ENCODE measurements around the gene PBLD. TPM values are rescaled to one million over a fixed set of nuclear protein-coding genes. Genes with fewer than 3 reads are reported as not detected.

Gene PBLD
- polyA plus RNA-seq, 1 donor from 2014 or later: 6.7 TPM

DNA sequence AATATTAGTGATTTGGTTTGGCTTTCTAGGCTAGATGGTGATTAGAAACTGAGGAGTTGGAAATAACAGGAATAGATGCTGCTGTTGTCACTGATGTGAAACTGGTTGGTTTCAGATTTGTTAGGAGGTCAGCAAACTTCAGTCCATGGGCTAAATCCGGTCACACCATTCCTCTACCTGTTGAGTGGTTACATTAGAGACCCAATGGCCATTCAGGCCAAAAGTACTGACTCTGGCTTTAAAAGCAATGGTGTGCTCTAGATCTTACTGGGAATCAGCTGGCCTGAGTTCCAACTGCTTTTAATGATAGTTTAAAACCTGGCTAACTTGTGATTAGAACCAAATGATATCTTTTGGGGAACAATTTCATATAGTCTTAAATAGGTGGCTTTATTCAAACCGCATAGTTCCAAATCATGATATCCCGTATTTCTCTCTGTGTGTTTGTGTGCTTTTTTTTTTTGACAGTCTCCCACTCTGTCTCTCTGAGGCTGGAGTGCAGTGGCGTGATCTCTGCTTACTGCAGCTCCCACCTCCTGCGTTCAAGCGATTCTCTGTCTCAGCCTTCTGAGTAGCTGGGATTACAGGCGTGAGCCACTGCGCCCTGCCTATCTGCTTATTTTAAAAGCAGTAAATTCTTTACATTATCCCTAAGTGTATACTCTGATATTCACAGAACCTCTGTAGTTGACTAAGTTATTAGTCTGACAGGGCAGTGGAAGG is 7.8 kb upstream of the PBLD start:
- Histone ChIP-seq H3K4me3 (ENCODE audit: low read length) (no peak overlapping the region), H3F3A (ENCODE audit: insufficient read depth, low read length, poor library complexity, severe bottlenecking) (peaks cover 7% of the 10 kb centered on the region), H3K27ac (ENCODE audit: low read length) (no peak overlapping the region), H4K20me1 (ENCODE audit: insufficient read depth) (peaks cover 52% of the 10 kb centered on the region), H3K36me3 (ENCODE audit: insufficient read depth, low read length) (peaks cover 15% of the 10 kb centered on the region), H3K9me3 (ENCODE audit: low read length) (no peaks in the 10 kb centered on the region), H3K4me2 (ENCODE audit: low read length) (no peak overlapping the region), H3K9me2 (ENCODE audit: insufficient read depth, low read length) (no peaks in the 10 kb centered on the region), H3K79me2 (replicated peaks; ENCODE audit: insufficient read depth, low read length) (peaks cover 72% of the 10 kb centered on the region), H2AFZ (ENCODE audit: low read depth, low read length) (no peak overlapping the region), H3K9ac (ENCODE audit: low read length) (no peak overlapping the region), H3K27me3 (ENCODE audit: insufficient read depth, low read depth, low read length) (no peaks in the 10 kb centered on the region)
- TF ChIP-seq MXI1 (conservative IDR thresholded peaks at IDR 0.05; ENCODE audit: poor library complexity, severe bottlenecking) (no peak), TAF1 (IDR thresholded peaks at IDR 0.05; ENCODE audit: low read depth) (no peak), RAD21 (conservative IDR thresholded peaks at IDR 0.05) (no peak), EP300 (conservative IDR thresholded peaks at IDR 0.05; ENCODE audit: poor library complexity, severe bottlenecking) (no peak), POLR2AphosphoS5 (IDR thresholded peaks at IDR 0.05) (no peak), EZH2 (IDR thresholded peaks at IDR 0.05; ENCODE audit: borderline replicate concordance, insufficient read depth, low read length, poor library complexity, severe bottlenecking) (no peak), SMC3 (conservative IDR thresholded peaks at IDR 0.05; ENCODE audit: poor library complexity) (no peak)
- TF ChIP-seq, protein P1, sequence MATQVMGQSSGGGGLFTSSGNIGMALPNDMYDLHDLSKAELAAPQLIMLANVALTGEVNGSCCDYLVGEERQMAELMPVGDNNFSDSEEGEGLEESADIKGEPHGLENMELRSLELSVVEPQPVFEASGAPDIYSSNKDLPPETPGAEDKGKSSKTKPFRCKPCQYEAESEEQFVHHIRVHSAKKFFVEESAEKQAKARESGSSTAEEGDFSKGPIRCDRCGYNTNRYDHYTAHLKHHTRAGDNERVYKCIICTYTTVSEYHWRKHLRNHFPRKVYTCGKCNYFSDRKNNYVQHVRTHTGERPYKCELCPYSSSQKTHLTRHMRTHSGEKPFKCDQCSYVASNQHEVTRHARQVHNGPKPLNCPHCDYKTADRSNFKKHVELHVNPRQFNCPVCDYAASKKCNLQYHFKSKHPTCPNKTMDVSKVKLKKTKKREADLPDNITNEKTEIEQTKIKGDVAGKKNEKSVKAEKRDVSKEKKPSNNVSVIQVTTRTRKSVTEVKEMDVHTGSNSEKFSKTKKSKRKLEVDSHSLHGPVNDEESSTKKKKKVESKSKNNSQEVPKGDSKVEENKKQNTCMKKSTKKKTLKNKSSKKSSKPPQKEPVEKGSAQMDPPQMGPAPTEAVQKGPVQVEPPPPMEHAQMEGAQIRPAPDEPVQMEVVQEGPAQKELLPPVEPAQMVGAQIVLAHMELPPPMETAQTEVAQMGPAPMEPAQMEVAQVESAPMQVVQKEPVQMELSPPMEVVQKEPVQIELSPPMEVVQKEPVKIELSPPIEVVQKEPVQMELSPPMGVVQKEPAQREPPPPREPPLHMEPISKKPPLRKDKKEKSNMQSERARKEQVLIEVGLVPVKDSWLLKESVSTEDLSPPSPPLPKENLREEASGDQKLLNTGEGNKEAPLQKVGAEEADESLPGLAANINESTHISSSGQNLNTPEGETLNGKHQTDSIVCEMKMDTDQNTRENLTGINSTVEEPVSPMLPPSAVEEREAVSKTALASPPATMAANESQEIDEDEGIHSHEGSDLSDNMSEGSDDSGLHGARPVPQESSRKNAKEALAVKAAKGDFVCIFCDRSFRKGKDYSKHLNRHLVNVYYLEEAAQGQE (IDR thresholded peaks at IDR 0.05; ENCODE audit: borderline replicate concordance): no peak
- TF ChIP-seq, protein P2, sequence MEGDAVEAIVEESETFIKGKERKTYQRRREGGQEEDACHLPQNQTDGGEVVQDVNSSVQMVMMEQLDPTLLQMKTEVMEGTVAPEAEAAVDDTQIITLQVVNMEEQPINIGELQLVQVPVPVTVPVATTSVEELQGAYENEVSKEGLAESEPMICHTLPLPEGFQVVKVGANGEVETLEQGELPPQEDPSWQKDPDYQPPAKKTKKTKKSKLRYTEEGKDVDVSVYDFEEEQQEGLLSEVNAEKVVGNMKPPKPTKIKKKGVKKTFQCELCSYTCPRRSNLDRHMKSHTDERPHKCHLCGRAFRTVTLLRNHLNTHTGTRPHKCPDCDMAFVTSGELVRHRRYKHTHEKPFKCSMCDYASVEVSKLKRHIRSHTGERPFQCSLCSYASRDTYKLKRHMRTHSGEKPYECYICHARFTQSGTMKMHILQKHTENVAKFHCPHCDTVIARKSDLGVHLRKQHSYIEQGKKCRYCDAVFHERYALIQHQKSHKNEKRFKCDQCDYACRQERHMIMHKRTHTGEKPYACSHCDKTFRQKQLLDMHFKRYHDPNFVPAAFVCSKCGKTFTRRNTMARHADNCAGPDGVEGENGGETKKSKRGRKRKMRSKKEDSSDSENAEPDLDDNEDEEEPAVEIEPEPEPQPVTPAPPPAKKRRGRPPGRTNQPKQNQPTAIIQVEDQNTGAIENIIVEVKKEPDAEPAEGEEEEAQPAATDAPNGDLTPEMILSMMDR (IDR thresholded peaks at IDR 0.05; ENCODE audit: poor library complexity, severe bottlenecking): no peak

DNA sequence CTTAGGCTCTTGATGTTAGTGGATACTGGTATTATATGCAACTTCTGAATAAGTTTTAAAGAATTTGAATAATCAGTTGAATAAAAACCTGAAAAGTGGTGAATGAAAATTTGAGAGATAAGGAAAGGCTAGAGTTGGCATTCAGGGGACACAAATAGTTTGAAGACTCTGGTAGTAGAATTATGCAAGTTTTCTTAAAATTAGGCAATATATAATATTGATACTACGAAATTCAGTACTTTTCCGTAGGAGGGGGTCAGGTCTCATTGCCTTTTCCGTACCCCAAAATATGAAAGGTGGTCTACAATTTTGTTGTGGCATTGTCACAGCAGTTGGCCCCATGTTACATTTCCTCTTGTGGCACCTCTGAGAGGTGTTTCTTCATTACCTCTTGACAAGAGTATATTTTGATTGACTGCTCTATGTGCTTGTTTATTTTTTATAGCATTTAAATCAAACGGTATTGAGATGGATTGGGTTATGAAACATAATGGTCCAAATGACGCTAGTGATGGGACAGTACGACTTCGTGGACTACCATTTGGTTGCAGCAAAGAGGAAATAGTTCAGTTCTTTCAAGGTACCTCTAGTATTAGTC is 4.1 kb upstream of the PBLD start:
- Histone ChIP-seq H3K4me3 (ENCODE audit: low read length) (peak overlapping the region; percentile 87), H3K9me2 (ENCODE audit: insufficient read depth, low read length) (no peaks in the 10 kb centered on the region), H3K4me2 (ENCODE audit: low read length) (peak overlapping the region; percentile 80), H3F3A (ENCODE audit: insufficient read depth, low read length, poor library complexity, severe bottlenecking) (peaks cover 7% of the 10 kb centered on the region), H3K79me2 (replicated peaks; ENCODE audit: insufficient read depth, low read length) (peaks cover 93% of the 10 kb centered on the region), H3K27ac (ENCODE audit: low read length) (no peak overlapping the region), H3K36me3 (ENCODE audit: insufficient read depth, low read length) (peaks cover 9% of the 10 kb centered on the region), H2AFZ (ENCODE audit: low read depth, low read length) (no peak overlapping the region), H3K9ac (ENCODE audit: low read length) (no peak overlapping the region), H3K27me3 (ENCODE audit: insufficient read depth, low read depth, low read length) (no peaks in the 10 kb centered on the region), H3K9me3 (ENCODE audit: low read length) (no peaks in the 10 kb centered on the region), H4K20me1 (ENCODE audit: insufficient read depth) (peaks cover 65% of the 10 kb centered on the region)
- no peak for TF ChIP-seq RAD21 (conservative IDR thresholded peaks at IDR 0.05)
- TF ChIP-seq TAF1 (IDR thresholded peaks at IDR 0.05; ENCODE audit: low read depth): no peak
- TF ChIP-seq EZH2 (IDR thresholded peaks at IDR 0.05; ENCODE audit: borderline replicate concordance, insufficient read depth, low read length, poor library complexity, severe bottlenecking): no peak
- no peak for TF ChIP-seq POLR2AphosphoS5 (IDR thresholded peaks at IDR 0.05)
- TF ChIP-seq, protein P2 (IDR thresholded peaks at IDR 0.05; ENCODE audit: poor library complexity, severe bottlenecking): no peak
- TF ChIP-seq EP300 (conservative IDR thresholded peaks at IDR 0.05; ENCODE audit: poor library complexity, severe bottlenecking): no peak
- no peak for TF ChIP-seq MXI1 (conservative IDR thresholded peaks at IDR 0.05; ENCODE audit: poor library complexity, severe bottlenecking)
